Kidney glomerular epithelial cell (primary cell): ENCODE data around the gene NEK8.
A peak's percentile ranks its signal among the peaks of the same experiment; 100 is the strongest.
"Not testable (repeated sequence)": the region's sequence is repeated elsewhere in the genome, so short reads cannot be mapped to it uniquely, and the experiment has no call there.

Source experiments
- DNase-seq: peaks from one replicate; lab custom pipeline; 2025; lab: John Stamatoyannopoulos, UW

Gene NEK8

DNA sequence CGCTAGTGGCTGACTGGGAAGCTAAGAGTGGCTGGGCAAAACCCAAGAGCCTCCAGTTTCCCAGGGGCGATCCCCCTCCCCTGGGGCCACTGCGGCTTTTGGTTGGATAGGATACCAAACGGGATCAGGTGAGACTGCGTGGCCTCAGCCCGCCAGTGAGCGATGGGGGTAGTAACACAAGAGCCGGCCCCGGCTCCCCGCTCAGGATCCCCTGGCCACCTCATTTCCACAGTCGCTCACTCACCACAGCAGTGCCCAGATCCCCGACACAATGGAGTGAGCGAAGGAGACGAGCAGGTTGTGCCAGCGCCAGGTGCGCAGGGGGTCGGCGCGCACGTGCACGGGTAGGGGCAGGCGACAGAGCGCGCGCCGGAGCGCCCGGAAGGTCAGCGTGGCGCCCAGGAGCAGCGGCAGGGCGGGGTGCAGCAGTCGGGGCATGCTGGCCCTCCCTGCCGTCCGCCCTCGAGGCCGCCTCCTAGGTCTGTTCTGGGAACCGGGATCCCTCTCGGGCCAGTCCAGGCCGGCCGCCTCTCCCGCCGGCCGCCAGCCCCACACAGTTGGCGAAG is 2.8 kb upstream of the NEK8 start:
- DNase-seq = no peak

DNA sequence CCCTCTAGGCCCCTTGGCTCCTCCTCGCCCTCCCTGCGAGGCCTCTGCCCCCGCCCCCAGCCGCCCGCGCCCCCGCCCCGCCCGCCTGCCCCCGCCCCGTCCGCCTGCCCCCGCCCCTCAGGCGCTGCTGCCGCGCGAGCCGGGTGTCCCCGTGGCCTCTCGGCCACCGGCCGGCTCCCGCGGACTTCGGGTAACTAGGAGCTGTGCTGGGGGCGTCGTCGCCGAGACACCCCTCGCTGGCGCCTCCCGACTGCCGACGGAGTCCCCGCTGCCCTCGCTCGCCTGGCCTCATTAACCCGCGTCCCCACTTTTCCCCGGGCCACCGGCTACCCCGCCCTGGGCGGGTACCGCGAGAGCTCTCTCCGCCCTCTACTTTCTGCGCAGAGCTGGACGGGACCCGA is 2.4 kb upstream of the NEK8 start, which contains the start of gene TLCD1:
Gene TLCD1 (minus strand): TSS at position 8 of the 401 bp plus-strand sequence. CDS start 136 bp downstream, outside the sequence.
- no peak for DNase-seq

DNA sequence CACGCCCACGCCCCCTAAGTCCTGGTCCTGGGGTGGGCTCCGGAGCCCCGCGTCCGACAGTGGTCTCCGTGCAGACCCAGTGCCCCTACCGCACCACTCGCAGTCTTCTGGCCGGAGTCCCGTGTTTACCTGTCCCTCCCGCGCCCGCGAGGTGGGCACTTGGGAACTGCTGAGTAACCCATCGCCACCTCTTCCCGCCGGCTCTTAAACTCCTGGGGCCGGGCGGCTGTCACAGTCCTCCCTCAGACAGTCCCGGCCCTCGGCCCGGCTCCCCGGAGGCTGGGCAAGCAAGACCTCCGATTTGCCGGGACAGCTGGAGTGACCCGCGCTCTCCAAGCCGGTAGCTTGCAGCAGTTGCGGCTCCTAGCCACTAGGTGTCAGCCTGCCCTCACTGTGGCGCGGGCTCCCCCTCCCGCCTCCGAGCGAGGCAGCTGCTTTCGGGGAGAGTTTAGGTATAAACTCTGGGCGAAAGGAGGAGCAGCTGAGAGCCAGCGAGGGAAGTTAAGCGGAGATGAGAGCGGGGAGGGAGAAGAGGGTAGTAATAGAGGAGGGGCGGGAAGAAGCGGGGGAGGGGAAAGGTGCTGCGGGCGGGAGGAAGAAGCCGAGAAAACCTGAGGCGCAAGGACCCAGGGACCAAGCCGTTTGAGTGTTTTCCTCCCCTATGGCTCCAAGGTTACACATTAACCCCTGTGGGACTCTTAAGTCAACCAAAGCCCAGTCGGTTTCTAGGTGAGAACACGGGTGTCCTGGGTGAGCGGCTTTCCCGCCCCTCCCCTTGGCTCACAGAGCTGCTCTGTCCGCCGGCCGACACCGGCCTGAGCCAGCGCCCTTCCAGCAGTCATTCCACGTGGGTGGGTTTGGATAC is 1.7 kb upstream of the NEK8 start:
- DNase-seq = peak; percentile 99

DNA sequence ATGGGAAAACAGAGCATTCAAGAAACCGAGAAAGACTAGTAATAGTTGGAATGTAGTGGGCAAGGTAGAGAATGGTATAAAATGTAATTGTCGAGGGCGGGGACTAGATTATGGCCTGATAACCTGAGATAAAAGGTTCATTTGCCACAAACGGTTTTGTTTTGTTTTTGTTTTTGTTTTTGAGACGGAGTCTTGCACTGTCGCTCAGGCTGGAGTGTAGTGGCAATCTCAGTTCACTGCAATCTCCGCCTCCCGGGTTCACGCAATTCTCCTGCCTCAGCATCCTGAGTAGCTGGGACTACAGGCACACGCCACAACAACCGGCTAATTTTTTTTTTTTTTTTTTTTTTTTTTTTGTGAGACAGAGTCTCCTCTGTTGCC is 1.4 kb downstream of the NEK8 start:
- no peak for DNase-seq

DNA sequence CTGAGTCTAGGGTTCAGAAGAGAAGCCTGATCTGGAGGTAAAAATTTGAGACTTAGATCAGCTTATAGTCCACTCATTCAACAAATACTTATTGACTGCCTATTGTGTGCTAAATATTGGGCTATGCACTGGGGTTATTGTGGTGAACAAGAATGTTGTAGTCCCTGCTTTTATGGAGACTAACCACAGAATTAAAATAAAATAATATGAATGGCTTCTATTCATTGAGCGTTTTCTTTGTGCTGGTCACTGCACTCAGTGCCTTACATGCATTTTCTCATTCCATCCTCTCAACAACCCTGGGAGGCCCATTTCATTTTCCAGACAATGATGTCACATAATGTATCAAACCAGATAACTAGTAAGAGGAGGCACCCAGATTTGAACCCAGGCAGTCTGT is 4.8 kb downstream of the NEK8 start:
- no peak for DNase-seq

DNA sequence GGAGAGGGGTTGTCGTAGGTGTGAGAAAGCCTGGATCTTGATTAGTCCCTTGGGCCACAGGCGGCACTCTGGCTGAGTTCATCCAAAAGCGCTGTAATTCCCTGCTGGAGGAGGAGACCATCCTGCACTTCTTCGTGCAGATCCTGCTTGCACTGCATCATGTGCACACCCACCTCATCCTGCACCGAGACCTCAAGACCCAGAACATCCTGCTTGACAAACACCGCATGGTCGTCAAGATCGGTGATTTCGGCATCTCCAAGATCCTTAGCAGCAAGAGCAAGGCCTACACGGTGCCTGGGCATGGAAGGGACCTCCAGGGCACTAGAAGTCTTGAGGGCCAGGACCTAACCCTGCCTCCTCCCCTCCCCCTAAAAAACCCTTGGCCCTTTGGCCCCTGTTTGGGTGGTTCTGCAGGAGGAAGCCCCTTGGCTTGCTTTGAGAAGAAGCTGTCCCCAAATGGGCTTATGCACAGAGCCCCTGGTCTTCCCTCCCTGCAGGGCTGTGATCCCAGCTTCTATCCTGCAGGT is 6.2 kb downstream of the NEK8 start:
- no peak for DNase-seq

DNA sequence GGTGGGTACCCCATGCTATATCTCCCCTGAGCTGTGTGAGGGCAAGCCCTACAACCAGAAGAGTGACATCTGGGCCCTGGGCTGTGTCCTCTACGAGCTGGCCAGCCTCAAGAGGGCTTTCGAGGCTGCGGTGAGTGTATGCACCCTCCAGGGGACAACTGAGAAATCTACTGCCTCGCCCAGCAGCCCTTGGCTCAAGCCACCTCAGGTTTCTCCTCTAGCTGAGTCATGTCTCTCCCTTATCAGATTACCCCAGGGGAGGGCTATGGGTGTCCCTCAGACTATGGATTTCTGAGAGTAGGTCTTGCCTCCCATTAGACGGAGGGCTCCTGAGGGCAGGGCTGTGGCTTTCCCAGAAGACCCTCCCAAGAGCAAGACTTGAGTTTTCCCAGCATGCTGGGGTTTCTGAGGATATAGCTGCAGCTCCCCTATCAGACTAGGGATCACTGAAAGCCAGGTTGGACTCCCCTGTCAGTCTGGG is 6.7 kb downstream of the NEK8 start:
- DNase-seq = no peak

DNA sequence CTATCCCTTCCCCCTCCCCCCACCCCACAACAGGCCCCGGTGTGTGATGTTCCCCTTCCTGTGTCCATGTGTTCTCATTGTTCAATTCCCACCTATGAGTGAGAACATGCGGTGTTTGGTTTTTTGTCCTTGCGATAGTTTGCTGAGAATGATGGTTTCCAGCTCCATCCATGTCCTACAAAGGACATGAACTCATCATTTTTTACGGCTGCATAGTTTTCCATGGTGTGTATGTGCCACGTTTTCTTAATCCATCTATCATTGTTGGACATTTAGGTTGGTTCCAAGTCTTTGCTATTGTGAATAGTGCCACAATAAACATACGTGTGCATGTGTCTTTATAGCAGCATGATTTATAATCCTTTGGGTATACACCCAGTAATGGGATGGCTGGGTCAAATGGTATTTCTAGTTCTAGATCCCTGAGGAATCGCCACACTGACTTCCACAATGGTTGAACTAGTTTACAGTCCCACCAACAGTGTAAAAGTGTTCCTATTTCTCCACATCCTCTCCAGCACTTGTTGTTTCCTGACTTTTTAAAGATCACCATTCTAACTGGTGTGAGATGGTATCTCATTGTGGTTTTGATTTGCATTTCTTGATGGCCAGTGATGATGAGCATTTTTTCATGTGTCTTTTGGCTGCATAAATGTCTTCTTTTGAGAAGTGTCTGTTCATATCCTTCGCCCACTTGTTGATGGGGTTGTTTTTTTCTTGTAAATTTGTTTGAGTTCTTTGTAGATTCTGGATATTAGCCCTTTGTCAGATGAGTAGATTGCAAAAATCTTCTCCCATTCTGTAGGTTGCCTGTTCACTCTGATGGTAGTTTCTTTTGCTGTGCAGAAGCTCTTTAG is 7.6 kb downstream of the NEK8 start:
- not testable (repeated sequence) for DNase-seq

DNA sequence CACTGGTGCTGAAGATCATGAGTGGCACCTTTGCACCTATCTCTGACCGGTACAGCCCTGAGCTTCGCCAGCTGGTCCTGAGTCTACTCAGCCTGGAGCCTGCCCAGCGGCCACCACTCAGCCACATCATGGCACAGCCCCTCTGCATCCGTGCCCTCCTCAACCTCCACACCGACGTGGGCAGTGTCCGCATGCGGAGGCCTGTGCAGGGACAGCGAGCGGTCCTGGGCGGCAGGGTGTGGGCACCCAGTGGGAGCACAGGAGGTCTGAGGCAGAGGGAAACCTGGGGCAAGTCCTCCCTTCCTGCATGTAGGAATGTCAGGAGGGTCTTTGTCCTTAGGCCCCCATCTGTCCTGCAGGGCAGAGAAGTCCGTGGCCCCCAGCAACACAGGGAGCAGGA is 8.7 kb downstream of the NEK8 start:
- DNase-seq = no peak

DNA sequence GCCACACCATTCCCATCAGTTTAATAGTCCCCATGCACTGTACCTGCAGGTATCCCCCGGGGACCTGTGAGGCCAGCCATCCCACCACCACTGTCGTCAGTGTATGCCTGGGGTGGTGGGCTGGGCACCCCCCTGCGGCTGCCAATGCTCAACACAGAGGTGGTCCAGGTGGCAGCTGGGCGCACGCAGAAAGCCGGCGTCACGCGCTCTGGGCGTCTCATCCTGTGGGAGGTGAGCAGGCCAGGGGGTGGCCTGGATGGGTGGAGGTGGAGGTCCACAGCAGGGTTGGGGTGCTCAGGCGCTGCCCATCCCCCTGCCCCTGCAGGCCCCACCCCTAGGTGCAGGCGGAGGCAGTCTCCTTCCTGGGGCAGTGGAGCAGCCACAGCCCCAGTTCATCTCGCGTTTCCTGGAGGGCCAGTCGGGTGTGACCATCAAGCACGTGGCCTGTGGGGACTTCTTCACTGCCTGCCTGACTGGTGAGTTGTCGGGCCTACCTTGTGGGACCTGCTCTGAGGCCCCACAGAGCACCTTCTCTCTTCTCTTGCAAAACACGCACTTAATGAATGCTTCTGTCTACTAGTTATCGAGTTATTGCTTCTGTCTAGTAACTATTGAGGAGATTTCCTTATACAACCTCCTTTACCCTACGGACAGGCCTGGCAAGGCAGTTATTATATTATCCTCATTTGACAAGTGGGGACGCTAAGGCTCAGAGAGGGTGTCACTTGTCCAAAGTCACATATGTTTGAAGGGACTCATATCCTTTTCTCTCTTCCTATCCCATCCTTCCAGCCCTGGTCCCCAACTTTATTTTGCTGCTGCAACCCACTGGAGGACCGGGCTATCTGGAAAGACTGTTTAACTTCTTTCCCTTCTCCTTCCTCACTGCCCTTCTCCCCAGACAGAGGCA is 9.4 kb downstream of the NEK8 start:
- DNase-seq = no peak

DNA sequence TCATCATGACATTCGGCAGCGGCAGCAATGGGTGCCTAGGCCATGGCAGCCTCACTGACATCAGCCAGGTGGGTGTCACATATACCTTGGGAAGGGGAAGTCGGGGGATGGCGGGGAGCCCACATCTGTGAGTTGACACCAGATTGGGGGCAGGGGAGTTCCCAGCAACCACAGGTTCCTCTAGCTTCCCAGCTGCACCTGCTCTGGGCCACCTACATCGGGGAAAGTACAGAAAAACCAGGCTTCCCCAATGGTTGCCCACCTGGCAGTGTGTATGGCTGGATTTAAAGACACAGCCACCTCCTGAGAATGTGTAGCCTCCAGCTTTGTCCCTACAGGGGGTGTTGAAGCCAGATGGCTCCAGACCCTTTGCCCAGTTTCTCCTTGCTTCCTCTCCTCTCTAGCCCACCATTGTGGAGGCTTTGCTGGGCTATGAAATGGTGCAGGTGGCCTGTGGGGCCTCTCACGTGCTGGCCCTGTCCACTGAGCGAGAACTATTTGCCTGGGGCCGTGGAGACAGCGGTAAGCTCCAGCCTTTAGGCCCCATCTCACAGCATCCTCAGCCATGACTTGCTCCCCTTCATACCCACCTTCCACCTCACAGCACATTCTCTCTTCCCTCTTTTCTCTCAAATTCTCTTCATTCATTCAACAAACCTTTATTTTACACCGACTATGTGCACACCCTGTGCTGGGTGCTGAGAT is 10.2 kb downstream of the NEK8 start:
- no peak for DNase-seq

DNA sequence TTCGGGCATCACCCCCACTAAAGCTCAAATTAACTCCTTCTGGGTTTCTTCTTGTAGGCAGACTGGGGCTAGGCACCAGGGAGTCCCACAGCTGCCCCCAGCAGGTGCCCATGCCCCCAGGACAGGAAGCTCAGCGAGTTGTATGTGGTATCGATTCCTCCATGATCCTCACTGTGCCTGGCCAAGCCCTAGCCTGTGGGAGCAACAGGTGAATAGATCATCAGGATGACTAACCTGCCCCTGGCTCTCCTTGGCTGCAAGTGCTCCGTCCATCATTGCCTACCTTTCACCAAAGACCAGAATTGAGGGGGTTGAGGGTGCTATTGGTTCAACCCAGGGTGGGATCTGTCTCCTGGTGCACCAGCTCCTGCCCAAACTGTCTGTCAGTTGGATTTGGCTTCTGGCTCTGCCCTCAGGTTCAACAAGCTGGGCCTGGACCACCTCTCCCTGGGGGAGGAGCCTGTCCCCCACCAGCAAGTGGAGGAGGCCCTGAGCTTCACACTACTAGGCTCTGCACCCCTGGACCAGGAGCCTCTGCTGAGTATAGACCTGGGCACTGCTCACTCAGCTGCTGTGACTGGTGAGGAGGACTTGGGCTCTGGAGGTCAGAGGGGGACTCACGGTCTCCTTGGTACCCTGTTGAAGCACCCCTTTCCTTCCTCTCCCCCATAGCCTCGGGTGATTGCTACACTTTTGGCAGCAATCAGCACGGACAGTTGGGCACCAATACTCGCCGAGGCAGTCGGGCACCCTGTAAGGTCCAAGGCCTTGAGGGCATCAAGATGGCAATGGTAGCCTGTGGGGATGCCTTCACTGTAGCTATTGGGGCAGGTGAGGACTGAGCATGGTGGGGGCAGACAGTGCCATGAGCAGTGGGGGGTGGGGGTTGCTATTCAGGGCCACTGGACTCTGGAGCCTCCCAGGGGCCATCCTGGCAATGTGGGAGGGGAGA is 12.1 kb downstream of the NEK8 start:
- no peak for DNase-seq

DNA sequence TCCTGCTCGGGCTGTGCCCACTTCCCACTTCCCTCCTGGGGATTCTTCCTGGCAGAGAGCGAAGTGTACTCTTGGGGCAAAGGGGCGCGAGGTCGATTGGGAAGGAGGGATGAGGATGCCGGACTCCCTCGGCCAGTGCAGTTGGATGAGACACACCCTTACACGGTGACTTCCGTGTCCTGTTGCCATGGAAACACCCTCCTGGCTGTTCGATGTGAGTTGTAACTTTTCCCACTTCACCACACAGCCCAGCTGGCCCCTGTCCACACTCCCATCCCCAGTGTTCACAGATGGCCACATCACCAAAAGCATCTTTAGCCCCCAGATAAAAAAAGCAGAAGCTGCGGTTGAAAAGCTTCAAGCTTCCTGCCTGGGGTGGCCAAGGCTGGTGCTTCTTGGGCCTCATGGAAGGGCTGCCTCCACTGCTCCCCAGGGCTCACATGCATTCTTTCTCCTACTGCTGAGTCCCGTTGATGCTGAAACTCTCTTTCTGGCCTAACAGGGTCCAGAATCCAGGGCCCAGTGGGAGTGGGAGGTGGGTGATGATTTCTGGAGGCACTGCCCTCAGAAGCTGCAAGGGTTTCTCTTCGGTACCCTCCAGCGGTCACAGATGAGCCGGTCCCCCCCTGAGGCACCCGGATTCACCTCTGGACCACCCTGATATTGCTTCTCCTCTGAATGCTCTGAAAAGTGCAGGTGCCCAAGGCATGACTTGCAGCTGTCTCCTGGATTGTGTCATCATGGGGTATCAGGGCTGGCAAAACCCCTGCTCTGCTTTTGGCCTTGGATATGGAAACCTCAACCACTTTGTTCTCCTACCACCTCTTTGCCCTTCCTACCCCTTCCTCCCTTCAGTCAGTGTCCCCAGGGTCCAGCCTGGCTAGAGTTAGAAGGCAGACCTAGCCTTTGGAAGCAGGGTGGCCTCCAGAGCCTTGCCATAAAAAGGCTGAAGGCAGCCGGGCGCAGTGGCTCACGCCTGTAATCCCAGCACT is 13.1 kb downstream of the NEK8 start:
- no peak for DNase-seq

DNA sequence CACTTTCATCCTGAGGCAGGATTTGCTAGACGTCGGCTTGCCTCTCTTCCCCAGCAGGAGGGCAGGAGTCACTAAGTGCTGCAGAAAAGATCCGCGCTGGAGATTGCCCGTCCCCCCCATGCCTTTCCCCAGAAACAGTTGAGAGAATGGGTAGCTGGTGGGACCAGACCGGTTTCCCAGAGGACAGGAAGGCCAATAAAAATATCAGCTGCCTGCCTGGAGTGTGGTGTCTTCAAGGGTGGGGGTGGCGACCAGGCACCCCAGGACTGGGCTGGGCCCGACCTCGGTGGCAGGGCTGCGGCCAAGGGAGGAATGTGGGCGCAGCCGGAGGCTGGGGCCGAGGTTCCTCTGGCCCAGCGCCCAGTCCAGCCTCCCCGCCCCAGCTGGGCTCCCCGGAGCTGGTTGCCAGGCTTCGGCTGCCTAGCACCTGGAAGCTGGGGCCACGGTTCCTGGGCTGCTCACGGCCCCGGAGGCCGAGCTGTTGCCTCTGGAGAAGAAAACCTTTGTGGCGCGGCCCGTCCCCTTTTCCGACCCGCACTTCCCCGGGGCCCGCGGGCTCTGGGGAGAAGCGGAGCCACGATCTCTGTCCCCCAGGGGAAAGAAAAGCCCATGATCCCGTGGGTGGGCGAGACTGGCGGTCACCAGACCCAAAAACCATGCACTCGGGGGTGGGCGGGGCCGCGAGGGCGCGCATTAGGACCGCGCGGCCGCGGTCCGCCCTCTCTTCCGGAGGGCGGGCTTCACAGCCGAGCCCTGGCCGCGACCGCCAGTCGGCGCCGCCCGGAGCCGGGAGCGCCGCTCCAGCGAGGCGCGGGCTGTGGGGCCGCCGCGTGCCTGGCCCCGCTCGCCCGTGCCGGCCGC is 14.9 kb downstream of the NEK8 start, which contains the start of gene TRAF4:
Gene TRAF4 (plus strand): TSS at position 769 of the 861 bp plus-strand sequence. CDS start 102 bp downstream, outside the sequence.
- DNase-seq = peak; percentile 78

DNA sequence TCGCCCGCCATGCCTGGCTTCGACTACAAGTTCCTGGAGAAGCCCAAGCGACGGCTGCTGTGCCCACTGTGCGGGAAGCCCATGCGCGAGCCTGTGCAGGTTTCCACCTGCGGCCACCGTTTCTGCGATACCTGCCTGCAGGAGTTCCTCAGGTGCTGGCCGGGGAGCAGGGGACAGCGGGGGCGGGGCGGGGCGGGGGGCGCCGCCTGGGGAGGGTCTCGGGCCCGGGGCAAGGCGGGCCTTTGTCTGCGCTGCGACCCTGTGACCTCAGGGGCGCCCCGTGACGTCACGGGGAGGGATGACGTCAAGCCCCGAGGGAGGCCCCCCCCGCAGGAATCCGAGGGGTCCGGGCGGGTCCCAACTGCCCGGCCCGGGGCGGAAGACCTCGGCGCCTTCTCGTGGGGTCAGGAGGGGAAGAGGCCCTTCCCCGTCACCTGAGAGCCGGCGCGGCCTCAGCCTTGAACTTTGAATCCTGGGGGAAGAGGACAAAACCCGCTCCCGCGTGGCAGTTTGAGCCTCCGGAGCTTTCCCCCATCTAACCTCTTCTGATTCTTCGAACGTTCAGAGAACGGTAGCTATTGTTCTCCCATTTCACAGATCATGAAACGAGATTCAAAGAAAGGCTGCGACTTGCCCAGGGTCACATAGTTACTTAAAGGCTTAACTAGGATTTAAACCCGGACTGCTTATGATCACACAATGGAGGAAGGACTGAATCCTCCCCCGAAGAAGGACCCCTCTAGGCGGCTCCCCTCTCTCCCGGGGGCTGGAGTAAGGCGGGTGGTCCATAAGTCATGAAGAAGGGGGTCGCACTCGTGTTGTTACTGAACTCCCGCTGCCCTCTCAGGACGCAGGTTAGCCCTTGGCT is 15.8 kb downstream of the NEK8 start:
- DNase-seq = no peak
